ENCODE results near the gene OAT.
"Not testable (repeated sequence)": the region's sequence is repeated elsewhere in the genome, so short reads cannot be mapped to it uniquely, and the experiment has no call there.

OAT gene

GRCh38 chr10:124446830-124447750 is 28.4 kb upstream of the OAT start:
- DNase-seq = no peak

DNA sequence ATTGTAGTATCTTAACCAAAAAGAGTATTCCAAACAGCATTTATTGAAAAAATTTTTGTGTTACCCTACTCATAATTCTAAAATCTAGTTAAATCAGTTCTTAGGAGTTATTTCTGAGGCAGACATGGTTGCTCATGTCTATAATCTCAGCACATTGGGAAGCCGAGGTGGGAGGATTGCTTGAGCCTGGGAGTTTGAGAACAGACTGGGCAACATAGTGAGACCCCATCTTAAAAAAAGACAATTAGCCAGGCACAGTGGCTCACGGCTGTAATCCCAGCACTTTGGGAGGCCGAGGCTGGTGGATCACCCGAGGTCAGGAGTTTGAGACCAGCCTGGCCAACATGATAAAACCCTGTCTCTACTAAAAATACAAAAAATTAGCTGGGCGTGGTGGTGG is 23.0 kb upstream of the OAT start:
- DNase-seq = not testable (repeated sequence)

DNA sequence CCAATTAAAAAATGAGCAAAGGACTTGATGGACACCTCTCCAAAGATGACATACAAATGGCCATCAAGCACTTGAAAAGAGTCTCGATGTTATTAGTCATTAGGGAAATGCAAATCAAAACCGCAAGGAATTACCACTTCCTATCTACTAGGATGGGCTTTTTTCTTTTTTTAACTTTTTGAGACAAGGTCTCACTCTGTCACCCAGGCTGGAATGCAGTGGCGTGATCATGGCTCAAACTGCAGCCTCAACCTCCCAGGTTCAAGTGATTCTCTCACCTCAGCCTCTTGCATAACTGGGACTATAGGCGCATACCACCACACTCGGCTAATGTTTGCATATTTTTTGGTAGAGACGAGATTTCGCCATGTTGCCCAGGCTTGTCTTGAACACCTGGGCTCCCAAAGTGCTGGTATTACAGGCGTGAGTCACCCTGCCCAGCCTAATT is 17.5 kb upstream of the OAT start:
- DNase-seq = no peak

- not testable (repeated sequence) for DNase-seq
Observed at GRCh38 chr10:124435683-124436082, 17.0 kb upstream of the OAT start.

- DNase-seq = no peak
Observed at GRCh38 chr10:124433461-124433860, 14.7 kb upstream of the OAT start.

GRCh38 chr10:124430077-124430476 is 11.4 kb upstream of the OAT start:
- DNase-seq = no peak

GRCh38 chr10:124429576-124429975 is 10.9 kb upstream of the OAT start:
- no peak for DNase-seq

- DNase-seq = no peak
Observed at GRCh38 chr10:124428207-124428777, 9.6 kb upstream of the OAT start.

DNA sequence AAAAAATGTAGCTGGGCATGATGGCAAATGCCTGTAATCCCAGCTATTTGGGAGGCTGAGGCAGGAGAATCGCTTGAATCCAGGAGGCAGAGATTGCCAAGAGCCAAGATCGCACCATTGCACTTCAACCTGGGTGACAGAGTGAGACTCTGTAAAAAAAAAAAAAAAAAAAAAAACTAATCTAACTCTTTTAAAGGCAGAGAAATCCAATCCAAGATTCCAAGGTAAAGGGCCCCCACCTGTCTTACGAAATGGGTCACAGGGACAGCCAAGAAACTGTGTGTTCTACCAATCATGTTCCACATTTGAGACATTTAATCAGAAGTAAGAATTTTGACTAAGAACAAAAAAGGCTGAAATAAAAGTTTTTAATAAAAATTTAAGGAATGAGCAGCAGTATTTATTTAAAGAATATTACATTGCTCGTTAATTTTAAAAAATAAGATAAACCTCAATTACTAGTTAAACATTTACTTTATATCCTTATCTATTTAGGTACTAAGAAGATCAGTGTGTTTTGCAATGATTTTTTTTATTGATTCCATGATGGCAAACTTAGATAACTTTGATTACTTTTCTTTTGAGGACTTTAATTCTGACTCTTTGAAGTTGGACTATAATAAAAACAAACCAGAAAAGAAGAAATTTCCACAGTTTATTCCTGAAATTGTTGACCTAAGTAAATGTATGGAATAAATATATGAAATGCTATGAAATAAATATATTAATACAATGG is 6.7 kb upstream of the OAT start:
- DNase-seq = no peak

- no peak for DNase-seq
Observed at GRCh38 chr10:124423813-124424212, 5.1 kb upstream of the OAT start.

DNA sequence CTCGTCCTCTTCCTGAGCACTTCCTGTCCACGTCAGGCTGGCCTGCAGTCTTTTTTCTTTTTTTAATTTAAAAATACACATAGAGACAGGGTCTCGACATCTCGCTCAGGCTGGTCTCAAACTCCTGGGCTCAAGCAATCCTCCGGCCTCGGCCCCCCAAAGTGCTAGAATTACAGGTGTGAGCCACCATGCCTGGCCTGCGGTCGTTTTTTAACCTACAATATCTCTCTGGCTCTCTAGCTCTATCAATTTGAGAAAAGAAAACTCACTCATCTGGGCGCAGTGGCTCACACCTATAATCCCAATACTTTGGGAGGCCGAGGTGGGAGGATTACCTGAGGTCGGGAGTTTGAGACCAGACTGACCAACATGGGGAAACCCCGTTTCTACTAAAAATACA is 4.0 kb upstream of the OAT start:
- DNase-seq = no peak

DNA sequence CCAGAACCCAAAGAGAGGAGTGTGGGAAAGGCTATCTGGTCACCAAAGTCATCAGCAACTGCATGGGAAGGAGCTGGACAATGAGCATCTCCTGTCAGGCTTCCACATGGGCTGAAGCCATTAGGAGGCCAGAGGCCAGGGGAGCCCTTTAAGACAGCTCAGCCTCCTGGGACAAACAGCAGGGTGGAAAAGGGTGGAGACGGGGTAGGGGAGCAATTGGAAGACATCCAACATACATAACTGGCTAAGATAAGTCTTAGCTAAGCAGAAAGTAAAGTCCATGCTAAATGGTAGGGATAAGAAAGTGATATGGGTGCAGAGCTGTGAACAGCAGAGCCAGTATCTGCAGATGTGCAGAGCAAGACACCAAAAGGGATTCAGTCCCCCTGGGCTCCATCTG is 1.5 kb upstream of the OAT start:
- DNase-seq = no peak

- DNase-seq = peak; percentile 3
Observed at GRCh38 chr10:124419635-124420034, 912 bp upstream of the OAT start.

GRCh38 chr10:124417895-124418725 is 613 bp downstream of the OAT start:
- DNase-seq = peak; percentile 56

- no peak for DNase-seq
Observed at GRCh38 chr10:124416733-124417132, 2.0 kb downstream of the OAT start.

DNA sequence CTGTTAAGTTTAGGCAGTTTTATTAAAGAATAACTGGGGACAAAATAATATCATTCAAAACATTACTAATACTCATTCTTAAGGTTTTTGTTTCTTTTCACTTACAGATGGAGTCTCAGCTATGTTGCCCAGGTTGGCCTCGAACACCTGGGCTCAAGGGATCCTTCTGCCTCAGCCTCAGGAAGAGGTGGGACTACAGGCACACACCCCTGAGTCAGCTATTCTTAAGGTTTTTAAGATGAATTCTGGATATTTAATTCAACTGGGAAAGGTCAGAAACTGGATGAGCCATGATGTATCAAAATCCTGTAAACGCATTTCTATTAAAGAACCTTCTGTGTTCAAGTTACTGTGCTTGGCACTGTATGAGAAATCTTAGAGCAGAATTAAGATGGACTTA is 3.5 kb downstream of the OAT start:
- no peak for DNase-seq

DNA sequence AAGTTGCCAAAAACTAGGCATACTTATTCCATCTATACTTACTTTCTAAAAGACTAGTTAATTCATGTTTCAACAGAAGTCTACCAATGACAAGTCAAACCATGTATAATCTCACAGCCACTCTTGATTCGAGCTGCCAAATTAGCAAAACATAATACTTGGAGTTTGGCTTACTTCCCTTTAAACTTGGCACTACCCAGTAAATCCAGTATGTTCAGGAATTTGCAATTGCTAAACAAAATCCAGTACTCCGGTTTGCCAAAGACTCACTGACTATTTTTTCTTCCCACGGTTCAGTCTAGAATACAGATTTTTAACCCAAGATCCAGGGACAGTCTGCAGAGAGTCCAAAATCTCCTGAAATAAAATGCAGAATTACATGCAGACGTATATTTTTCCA is 4.6 kb downstream of the OAT start:
- no peak for DNase-seq

DNA sequence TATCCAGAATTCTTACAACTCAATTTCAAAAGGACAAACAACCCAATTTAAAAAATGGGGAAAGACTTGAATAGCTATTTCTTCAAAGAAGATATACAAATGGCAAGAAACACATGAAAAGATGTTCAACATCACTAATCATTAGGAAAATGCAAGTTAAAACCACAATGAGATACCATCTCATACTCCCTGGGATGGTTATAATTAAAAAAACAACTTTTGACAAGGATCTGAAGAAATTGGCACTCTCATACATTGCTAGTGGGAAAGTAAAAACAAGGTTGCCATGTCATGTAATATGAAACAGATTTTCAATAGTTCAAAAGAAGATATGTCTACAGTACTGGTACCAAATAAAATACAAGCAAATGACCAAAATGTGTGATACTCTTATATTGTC is 9.0 kb downstream of the OAT start:
- no peak for DNase-seq

GRCh38 chr10:124408357-124408756 is 10.4 kb downstream of the OAT start:
- DNase-seq = no peak

GRCh38 chr10:124407456-124407855 is 11.3 kb downstream of the OAT start:
- no peak for DNase-seq

- DNase-seq = peak; percentile 16
Observed at GRCh38 chr10:124403548-124403947, 15.2 kb downstream of the OAT start.

GRCh38 chr10:124402273-124402672 is 16.4 kb downstream of the OAT start:
- DNase-seq = no peak

DNA sequence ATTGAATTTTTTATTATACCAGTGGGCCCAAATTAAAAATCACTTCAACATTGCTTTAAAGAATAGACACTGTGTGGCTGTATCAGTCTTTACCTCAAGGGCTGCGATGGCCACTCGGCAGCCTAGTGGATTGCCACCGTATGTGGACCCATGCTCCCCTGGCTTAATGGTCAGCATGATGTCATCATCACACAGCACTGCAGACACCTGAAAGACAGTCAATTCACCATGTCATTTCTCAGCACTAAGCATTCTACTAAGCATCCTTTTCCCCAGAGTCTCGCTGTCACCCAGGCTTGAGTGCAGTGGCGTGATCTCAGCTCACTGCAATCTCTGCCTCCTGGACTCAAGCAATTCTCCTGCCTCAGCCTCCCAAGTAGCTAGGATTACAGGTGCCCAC is 17.1 kb downstream of the OAT start:
- DNase-seq = no peak

All from activated CD4-positive, alpha-beta T cell treated with anti-CD3 and anti-CD28 coated beads for 48 hours (primary cell).